Prostate gland (tissue), 2 donors: ENCODE results near the gene TNRC6A. TPM values are rescaled to one million over a fixed set of nuclear protein-coding genes. Genes with fewer than 3 reads are reported as not detected.
"Not testable (repeated sequence)": the region's sequence is repeated elsewhere in the genome, so short reads cannot be mapped to it uniquely, and the experiment has no call there.

Experiments used
- DNase-seq: peaks from one replicate; pipeline ENCODE4 v3.0.0-alpha.2; 2019; ENCODE audit warnings: low spot score
- H3K27ac ChIP-seq, 2 donors: fragments of 200-600 bp; sonication (generic); 2 replicates each; pipeline ENCODE4 v1.5.1; 2017 to 2019
- H3K27me3 ChIP-seq: fragments of 200-600 bp; sonication (generic); replicated peaks from 2 replicates; pipeline ENCODE4 v1.5.1; 2019; ENCODE audit not compliant: insufficient read depth
- H3K36me3 ChIP-seq, 2 donors: fragments of 200-600 bp; sonication (generic); 1 replicate in 1 of 2; 2 replicates in 1 of 2; pipeline versions ENCODE4 v1.5.1 to v1.8.1; 2017 to 2019
- H3K4me1 ChIP-seq: fragments of 200-600 bp; sonication (generic); replicated peaks from 2 replicates; pipeline ENCODE4 v1.5.1; 2019
- H3K4me3 ChIP-seq, 2 donors: fragments of 200-600 bp; sonication (generic); 2 replicates each; pipeline ENCODE4 v1.5.1; 2017 to 2019
- H3K9me3 ChIP-seq: fragments of 200-600 bp; sonication (generic); 2 replicates; pipeline ENCODE4 v1.5.1; 2017
- POLR2A ChIP-seq: fragments of 450-650 bp; IDR thresholded peaks from one replicate; pipeline ENCODE4 v1.6.1; 2016; ENCODE audit warnings: antibody characterized with exemption, mild to moderate bottlenecking
- POLR2AphosphoS5 ChIP-seq: sonication (generic); formaldehyde crosslinking; IDR thresholded peaks from one replicate; pipeline ENCODE4 v1.6.1; 2017; ENCODE audit warnings: antibody characterized with exemption
- WGBS: methylation state at CpG from one replicate; pipeline ENCODE4 v1.1.5; 2018; 5-methylcytosine and 5-hydroxymethylcytosine counted together
- intact Hi-C: fragments of 100-400 bp; cut with DNase I; formaldehyde crosslinking; loops from one replicate; pipeline ENCODE4 v1.14.2; 2022
- total RNA-seq, 2 donors: library from RNA; depleted of rRNA; stranded (reverse); fragments of >200 nt; gene quantifications; one replicate each; pipeline ENCODE4 v1.1.0, GENCODE V29; 2016
- TF ChIP-seq, protein P1 (sequence below), 4 experiments: fragments of 200-600 bp in 2 of 4; fragments of 450-650 bp in 2 of 4; sonication (generic) in 2 of 4; IDR thresholded peaks; 1 replicate in 3 of 4; 2 replicates in 1 of 4; pipeline ENCODE4 v1.5.1; 2016 to 2019; ENCODE audit warnings: antibody characterized with exemption in 4 of 4, mild to moderate bottlenecking in 2 of 4, moderate library complexity in 2 of 4

Gene TNRC6A
- total RNA-seq, 2 donors from 2014 or later, result 37.5 to 65.5 TPM

DNA sequence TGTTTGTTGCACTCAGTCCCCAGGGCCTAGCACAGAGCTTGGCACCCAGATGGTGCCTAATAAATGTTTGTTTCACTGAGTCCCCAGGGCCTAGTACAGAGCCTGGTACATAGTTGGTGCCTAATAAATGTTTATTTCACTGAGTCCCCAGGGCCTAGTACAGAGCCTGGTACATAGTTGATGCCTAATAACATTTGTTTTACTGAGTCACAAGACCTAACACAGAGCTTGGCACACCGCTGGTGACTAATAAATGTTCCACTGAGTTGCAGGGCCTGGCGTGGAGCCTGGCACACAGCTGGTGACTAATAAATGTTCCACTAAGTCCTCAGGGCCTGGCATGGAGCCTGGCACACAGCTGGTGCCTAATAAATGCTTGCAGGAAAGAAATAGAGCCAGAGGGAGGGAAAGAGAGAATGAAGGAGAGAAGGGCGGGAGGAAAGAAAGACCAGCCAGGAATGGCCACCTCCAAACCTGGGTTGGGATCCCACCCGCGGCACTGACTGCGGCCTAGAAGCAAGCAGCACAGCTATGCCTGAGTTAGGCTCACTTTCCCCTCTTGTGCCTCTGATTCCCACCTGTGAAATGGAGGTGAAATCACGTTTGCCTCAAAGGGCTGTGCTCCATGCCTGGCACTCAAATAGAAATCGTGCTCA, 123.8 kb downstream of the TNRC6A start:
- no peaks in the 10 kb centered on the region for H3K36me3 ChIP-seq
- no peak overlapping the region for H3K27ac ChIP-seq
- H3K27me3 ChIP-seq, result no peaks in the 10 kb centered on the region
- peaks cover 2% of the 10 kb centered on the region for H3K4me1 ChIP-seq
- intact Hi-C loops, result no loop called here
- TF ChIP-seq, protein P1, sequence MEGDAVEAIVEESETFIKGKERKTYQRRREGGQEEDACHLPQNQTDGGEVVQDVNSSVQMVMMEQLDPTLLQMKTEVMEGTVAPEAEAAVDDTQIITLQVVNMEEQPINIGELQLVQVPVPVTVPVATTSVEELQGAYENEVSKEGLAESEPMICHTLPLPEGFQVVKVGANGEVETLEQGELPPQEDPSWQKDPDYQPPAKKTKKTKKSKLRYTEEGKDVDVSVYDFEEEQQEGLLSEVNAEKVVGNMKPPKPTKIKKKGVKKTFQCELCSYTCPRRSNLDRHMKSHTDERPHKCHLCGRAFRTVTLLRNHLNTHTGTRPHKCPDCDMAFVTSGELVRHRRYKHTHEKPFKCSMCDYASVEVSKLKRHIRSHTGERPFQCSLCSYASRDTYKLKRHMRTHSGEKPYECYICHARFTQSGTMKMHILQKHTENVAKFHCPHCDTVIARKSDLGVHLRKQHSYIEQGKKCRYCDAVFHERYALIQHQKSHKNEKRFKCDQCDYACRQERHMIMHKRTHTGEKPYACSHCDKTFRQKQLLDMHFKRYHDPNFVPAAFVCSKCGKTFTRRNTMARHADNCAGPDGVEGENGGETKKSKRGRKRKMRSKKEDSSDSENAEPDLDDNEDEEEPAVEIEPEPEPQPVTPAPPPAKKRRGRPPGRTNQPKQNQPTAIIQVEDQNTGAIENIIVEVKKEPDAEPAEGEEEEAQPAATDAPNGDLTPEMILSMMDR (IDR thresholded peaks at IDR 0.05), result no peak
- TF ChIP-seq POLR2AphosphoS5 (no peak), POLR2A (no peak)
- WGBS, result 75% methylated on average over 8 of the region's 8 CpGs
- DNase-seq, result no peak
- no peaks in the 10 kb centered on the region for H3K9me3 ChIP-seq
- H3K4me3 ChIP-seq, result no peak overlapping the region

DNA sequence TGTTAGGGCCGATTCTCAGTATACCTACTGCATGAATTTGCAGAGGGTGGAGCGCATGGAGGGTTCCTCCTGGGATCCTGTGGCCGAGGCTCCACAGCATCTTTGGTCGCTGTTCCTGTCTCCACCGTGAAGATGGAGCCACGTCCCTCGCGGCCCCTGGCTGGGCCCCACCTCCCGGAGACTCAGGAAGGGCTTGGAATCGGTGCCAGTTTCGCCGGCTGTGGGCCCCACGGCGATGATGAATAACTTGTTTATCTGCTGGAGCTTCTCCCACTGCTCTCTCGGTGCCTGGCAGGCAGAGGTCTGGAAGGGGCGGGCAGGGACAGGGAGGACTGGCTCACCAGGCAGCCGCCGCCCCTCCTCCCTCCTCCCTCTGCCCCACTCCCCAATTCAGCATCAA, 124.4 kb downstream of the TNRC6A start:
- peak; percentile 16 for DNase-seq
- H3K4me1 ChIP-seq, result peaks cover 2% of the 10 kb centered on the region

DNA sequence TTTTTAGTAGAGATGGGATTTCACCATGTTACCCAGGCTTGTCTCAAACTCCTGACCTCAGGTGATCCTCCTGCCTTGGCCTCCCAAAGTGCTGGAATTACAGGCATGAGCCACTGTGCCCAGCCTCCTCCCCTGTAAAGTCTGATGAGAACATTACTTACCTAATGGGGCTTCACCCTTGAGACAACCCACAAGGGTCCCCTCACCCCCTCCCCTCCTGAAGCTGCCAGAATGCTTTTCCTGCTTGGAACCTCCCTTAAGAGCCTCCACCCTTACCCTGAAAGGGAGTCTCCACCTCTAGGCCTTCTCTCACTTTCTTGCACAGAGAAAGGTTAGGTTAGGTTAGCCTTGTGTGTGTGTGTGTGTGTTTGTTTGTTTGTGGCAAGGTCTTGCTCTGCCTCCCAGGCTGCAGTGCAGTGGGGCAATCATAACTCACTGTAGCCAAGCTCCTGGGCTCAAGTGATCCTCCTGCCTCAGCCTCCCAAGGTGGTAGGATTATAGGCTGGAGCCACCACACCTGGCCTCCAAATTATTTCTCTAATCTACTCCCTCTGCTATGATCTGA, 125.2 kb downstream of the TNRC6A start:
- Histone ChIP-seq H3K27me3 (no peaks in the 10 kb centered on the region), H3K4me1 (peaks cover 2% of the 10 kb centered on the region), H3K9me3 (no peaks in the 10 kb centered on the region), H3K4me3 (no peak overlapping the region), H3K36me3 (no peaks in the 10 kb centered on the region), H3K27ac (no peak overlapping the region)
- TF ChIP-seq, protein P1 (IDR thresholded peaks at IDR 0.05), result no peak
- TF ChIP-seq POLR2A, result no peak
- TF ChIP-seq POLR2AphosphoS5, result no peak
- no peak for DNase-seq
- intact Hi-C loops, result no loop called here

More for the DNA sequence above, 124.4 kb downstream of the TNRC6A start:
- intact Hi-C loops, result no loop called here
- WGBS, result 5% methylated on average over 15 of the region's 18 CpGs
- TF ChIP-seq, protein P1 (IDR thresholded peaks at IDR 0.05), result no peak
- no peak for TF ChIP-seq POLR2A
- TF ChIP-seq POLR2AphosphoS5, result no peak
- H3K27ac ChIP-seq, result no peak overlapping the region
- no peaks in the 10 kb centered on the region for H3K27me3 ChIP-seq
- no peaks in the 10 kb centered on the region for H3K9me3 ChIP-seq
- no peak overlapping the region for H3K4me3 ChIP-seq
- H3K36me3 ChIP-seq, result no peaks in the 10 kb centered on the region

DNA sequence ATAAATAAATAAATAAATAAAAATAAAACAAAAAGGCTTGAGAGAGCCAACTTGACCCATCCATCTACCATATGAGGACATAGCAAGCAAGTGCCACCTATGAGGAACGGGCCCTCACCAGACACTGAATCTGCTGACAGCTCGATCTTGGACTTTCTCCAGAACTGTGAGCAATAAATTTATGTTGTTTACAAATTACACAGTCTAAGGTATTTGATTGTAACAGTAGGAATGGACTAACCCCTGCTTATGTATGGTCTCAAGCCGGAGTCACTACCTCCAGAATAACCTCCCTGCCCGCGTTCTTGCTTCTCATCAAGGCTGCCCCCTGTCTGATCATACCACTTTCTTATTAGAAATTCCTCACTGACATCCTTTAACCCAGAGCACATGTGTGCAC, 126.2 kb downstream of the TNRC6A start:
- WGBS, result 42% methylated on average over 5 of the region's 5 CpGs
- H3K27me3 ChIP-seq, result no peaks in the 10 kb centered on the region
- intact Hi-C loops, result no loop called here

GRCh38 chr16:24856871-24857270, 127.4 kb downstream of the TNRC6A start:
- H3K4me1 ChIP-seq, H3K4me3 ChIP-seq, DNase-seq, intact Hi-C loops, H3K36me3 ChIP-seq, H3K27me3 ChIP-seq, H3K27ac ChIP-seq, H3K9me3 ChIP-seq: not testable (repeated sequence)
- 85% methylated on average over 8 of the region's 8 CpGs for WGBS

More for the DNA sequence above, 126.2 kb downstream of the TNRC6A start:
- Histone ChIP-seq H3K36me3 (no peaks in the 10 kb centered on the region), H3K4me1 (peaks cover 2% of the 10 kb centered on the region), H3K4me3 (no peak overlapping the region), H3K27ac (no peak overlapping the region), H3K9me3 (no peaks in the 10 kb centered on the region)
- peak; percentile 17 for DNase-seq
- TF ChIP-seq, protein P1 (IDR thresholded peaks at IDR 0.05), result no peak
- TF ChIP-seq POLR2AphosphoS5 (peak; percentile 6), POLR2A (no peak)
